B cell (primary cell): ENCODE data around the gene PAM. TPM values are rescaled to one million over a fixed set of nuclear protein-coding genes. Genes with fewer than 3 reads are reported as not detected.

ENCODE experiments used
- ATAC-seq: fragments of 200-7000 bp; cut with Tn5 transposase; one replicate; pipeline ENCODE4 v1.10.0; 2021; ENCODE audit warnings: low read depth, mild to moderate bottlenecking, moderate number of reproducible peaks, moderate library complexity
- CTCF ChIA-PET: fragments of 350-600 bp; sonication (Branson Sonifier 250); formaldehyde crosslinking; loops from one replicate; lab custom pipeline; 2021; ENCODE audit warnings: antibody characterized with exemption, inconsistent platforms; lab: Charles Lee
- POLR2A ChIA-PET: fragments of 350-600 bp; sonication (Branson Sonifier 250); formaldehyde crosslinking; loops from one replicate; lab custom pipeline; 2021; ENCODE audit warnings: antibody characterized with exemption; lab: Charles Lee
- DNase-seq: peaks from one replicate; pipeline ENCODE4 v3.0.0; 2013
- H2AFZ ChIP-seq: 2 replicates; pipeline ENCODE4 v1.6.1; 2012; ENCODE audit warnings: mild to moderate bottlenecking, low read depth, low read length; ENCODE audit not compliant: insufficient read depth, poor library complexity, severe bottlenecking
- H3K27ac ChIP-seq, 2 donors: 1 replicate in 1 of 2; 2 replicates in 1 of 2; pipeline ENCODE4 v1.5.1; 2012 to 2013; ENCODE audit warnings: low read length in 2 of 2, mild to moderate bottlenecking in 2 of 2, moderate library complexity in 1 of 2
- H3K27me3 ChIP-seq, 4 experiments: fragments of 200-600 bp in 1 of 4; sonication (generic) in 1 of 4; replicated peaks in 1 of 4; 1 replicate in 2 of 4; 2 replicates in 2 of 4; pipeline versions ENCODE4 v1.6.1 to v1.7.0; 2013 to 2016; ENCODE audit warnings: low read length in 3 of 4, mild to moderate bottlenecking in 2 of 4, mixed read lengths in 1 of 4, moderate library complexity in 1 of 4; ENCODE audit not compliant: insufficient read depth in 4 of 4, control insufficient read depth in 3 of 4; ENCODE audit errors: control extremely low read depth in 1 of 4
- H3K36me3 ChIP-seq, 2 experiments: replicated peaks in 1 of 2; 1 replicate in 1 of 2; 2 replicates in 1 of 2; pipeline versions ENCODE4 v1.6.1 to v1.7.1; 2013; ENCODE audit warnings: low read length in 1 of 2; ENCODE audit not compliant: insufficient read depth in 2 of 2, control insufficient read depth in 1 of 2; ENCODE audit errors: control extremely low read depth in 1 of 2, extremely low read depth in 1 of 2
- H3K4me1 ChIP-seq, 2 donors: fragments of 200-600 bp in 1 of 2; sonication (generic) in 1 of 2; 1 replicate in 1 of 2; 2 replicates in 1 of 2; pipeline versions ENCODE4 v1.5.1 to v1.6.1; 2013 to 2017; ENCODE audit warnings: low read length in 2 of 2; ENCODE audit not compliant: control insufficient read depth in 2 of 2, insufficient read depth in 2 of 2
- H3K4me2 ChIP-seq: replicated peaks from 2 replicates; pipeline ENCODE3; 2012; ENCODE audit warnings: mild to moderate bottlenecking, low read depth, low read length; ENCODE audit not compliant: poor library complexity, severe bottlenecking
- H3K4me3 ChIP-seq, 5 experiments: fragments of 200-600 bp in 1 of 5; sonication (generic) in 1 of 5; 1 replicate in 3 of 5; 2 replicates in 2 of 5; pipeline versions ENCODE4 v1.5.1 to v1.7.0; 2011 to 2016; ENCODE audit warnings: low read length in 4 of 5, mild to moderate bottlenecking in 4 of 5, low read depth in 2 of 5, control low read depth in 1 of 5, moderate library complexity in 1 of 5; ENCODE audit not compliant: insufficient read depth in 1 of 5; ENCODE audit errors: control extremely low read depth in 1 of 5, extremely low read depth in 1 of 5
- H3K79me2 ChIP-seq: fragments of 200-600 bp; sonication (generic); one replicate; pipeline ENCODE4 v1.6.0; 2016; ENCODE audit warnings: low read length; ENCODE audit not compliant: control insufficient read depth, insufficient read depth
- H3K9ac ChIP-seq: fragments of 200-600 bp; sonication (generic); 2 replicates; pipeline ENCODE4 v1.6.1; 2017; ENCODE audit warnings: mild to moderate bottlenecking, low read length, moderate library complexity
- H3K9me3 ChIP-seq, 3 donors: one replicate each; pipeline versions ENCODE4 v1.6.1 to v1.7.1; 2013; ENCODE audit warnings: low read length in 2 of 3; ENCODE audit not compliant: control insufficient read depth in 2 of 3, insufficient read depth in 1 of 3; ENCODE audit errors: control extremely low read depth in 1 of 3
- H4K20me1 ChIP-seq: 2 replicates; pipeline ENCODE4 v1.6.0; 2012; ENCODE audit warnings: mild to moderate bottlenecking, low read length; ENCODE audit not compliant: insufficient read depth, control insufficient read depth, poor library complexity, severe bottlenecking
- H3K27ac Mint-ChIP-seq: one replicate; pipeline ENCODE4 v1.8.0; 2021; ENCODE audit warnings: mixed read lengths
- H3K27me3 Mint-ChIP-seq: one replicate; pipeline ENCODE4 v1.8.0; 2021; ENCODE audit warnings: mixed read lengths
- H3K4me1 Mint-ChIP-seq: one replicate; pipeline ENCODE4 v1.8.0; 2021; ENCODE audit warnings: mixed read lengths
- H3K4me3 Mint-ChIP-seq: one replicate; pipeline ENCODE4 v1.8.0; 2021; ENCODE audit warnings: mixed read lengths
- H3K9me3 Mint-ChIP-seq: one replicate; pipeline ENCODE4 v1.8.0; 2022; ENCODE audit warnings: mixed read lengths; ENCODE audit not compliant: insufficient read depth
- EZH2 ChIP-seq: IDR thresholded peaks from 2 replicates; pipeline ENCODE4 v1.6.1; 2012; ENCODE audit warnings: borderline replicate concordance, low read depth, mild to moderate bottlenecking, moderate library complexity, low read length; ENCODE audit not compliant: insufficient read depth, poor library complexity, severe bottlenecking
- WGBS: methylation state at CpG from one replicate; pipeline ENCODE4 v1.1.5; 2013; ENCODE audit warnings: missing lambda C conversion rate; ENCODE audit not compliant: insufficient coverage; 5-methylcytosine and 5-hydroxymethylcytosine counted together
- intact Hi-C: fragments of 100-400 bp; cut with micrococcal nuclease; formaldehyde crosslinking; loops from one replicate; pipeline ENCODE4 v1.10.0; 2022
- polyA plus RNA-seq: library from polyadenylated mRNA; depleted of rRNA; stranded (reverse); fragments of >200 nt; gene quantifications from 2 replicates; pipeline ENCODE4 v1.2.3, GENCODE V29; 2012
- total RNA-seq, 2 donors: library from RNA; stranded (reverse); fragments of 120-200 nt in 1 of 2; gene quantifications; 1 replicate in 1 of 2; 2 replicates in 1 of 2; pipeline versions ENCODE4 v1.2.3 to v1.2.4, GENCODE V29; 2013 to 2022
- TF ChIP-seq, protein P1 (sequence below): fragments of 200-600 bp; IDR thresholded peaks from one replicate; pipeline ENCODE4 v1.8.0; 2022; ENCODE audit warnings: antibody characterized with exemption, mild to moderate bottlenecking

PAM gene
- total and polyA plus RNA-seq, 2 donors (not counting 1 experiment from before 2014, with no cell fraction given) = 1.00 to 34.8 TPM

DNA sequence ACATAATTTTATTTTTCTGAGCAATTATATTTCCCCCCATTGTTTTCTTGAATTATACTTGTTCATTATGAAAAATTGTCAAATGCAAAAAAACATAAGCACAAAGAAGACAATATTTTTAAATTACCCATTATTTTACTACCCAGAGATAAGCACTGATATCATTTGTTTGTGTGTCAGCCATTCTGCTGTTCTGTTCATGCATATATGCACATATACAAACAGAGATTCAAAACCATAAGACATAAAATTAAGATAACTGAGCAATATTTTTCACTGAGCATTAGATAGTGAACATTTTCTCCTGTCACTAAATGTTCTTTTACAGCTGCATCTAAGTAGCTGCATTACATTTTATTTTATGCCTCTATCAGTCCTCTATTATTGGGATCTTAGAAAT, 35.6 kb downstream of the PAM start:
- ATAC-seq (no peak), DNase-seq (no peak)
- Mint-ChIP-seq H3K27me3 (peaks cover 4% of the 10 kb centered on the region), H3K4me1 (no peaks in the 10 kb centered on the region), H3K27ac (no peak overlapping the region), H3K4me3 (no peak overlapping the region), H3K9me3 (no peaks in the 10 kb centered on the region)
- H3K9ac ChIP-seq = no peak overlapping the region
- no peaks in the 10 kb centered on the region for H3K27me3 ChIP-seq
- ChIA-PET CTCF (interaction anchor here (1.3 to 1.5 kb wide), 2 partner anchors 10 to 349 kb away, joined by 3 to 10 read pairs; no protein-coding TSS in a partner anchor), POLR2A (no interaction called here)
- no peak overlapping the region for H2AFZ ChIP-seq
- no peaks in the 10 kb centered on the region for H3K36me3 ChIP-seq
- intact Hi-C loops = no loop called here
- no peaks in the 10 kb centered on the region for H3K79me2 ChIP-seq
- no peaks in the 10 kb centered on the region for H3K9me3 ChIP-seq
- no peaks in the 10 kb centered on the region for H3K4me1 ChIP-seq
- H4K20me1 ChIP-seq = no peaks in the 10 kb centered on the region
- H3K4me2 ChIP-seq = no peak overlapping the region
- no peak overlapping the region for H3K27ac ChIP-seq
- TF ChIP-seq, protein P1, sequence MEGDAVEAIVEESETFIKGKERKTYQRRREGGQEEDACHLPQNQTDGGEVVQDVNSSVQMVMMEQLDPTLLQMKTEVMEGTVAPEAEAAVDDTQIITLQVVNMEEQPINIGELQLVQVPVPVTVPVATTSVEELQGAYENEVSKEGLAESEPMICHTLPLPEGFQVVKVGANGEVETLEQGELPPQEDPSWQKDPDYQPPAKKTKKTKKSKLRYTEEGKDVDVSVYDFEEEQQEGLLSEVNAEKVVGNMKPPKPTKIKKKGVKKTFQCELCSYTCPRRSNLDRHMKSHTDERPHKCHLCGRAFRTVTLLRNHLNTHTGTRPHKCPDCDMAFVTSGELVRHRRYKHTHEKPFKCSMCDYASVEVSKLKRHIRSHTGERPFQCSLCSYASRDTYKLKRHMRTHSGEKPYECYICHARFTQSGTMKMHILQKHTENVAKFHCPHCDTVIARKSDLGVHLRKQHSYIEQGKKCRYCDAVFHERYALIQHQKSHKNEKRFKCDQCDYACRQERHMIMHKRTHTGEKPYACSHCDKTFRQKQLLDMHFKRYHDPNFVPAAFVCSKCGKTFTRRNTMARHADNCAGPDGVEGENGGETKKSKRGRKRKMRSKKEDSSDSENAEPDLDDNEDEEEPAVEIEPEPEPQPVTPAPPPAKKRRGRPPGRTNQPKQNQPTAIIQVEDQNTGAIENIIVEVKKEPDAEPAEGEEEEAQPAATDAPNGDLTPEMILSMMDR = no peak
- no peak for TF ChIP-seq EZH2
- H3K4me3 ChIP-seq = no peak overlapping the region

- no peak for DNase-seq
- CTCF ChIA-PET = no interaction called here
- no peak overlapping the region for H3K27ac ChIP-seq
These were observed 37.6 kb downstream of the PAM start for GRCh38 chr5:102792705-102793104.

More at GRCh38 chr5:102792705-102793104, 37.6 kb downstream of the PAM start:
- no peaks in the 10 kb centered on the region for H3K36me3 ChIP-seq
- Mint-ChIP-seq H3K4me3 (no peak overlapping the region), H3K27ac (no peak overlapping the region), H3K27me3 (peaks cover 4% of the 10 kb centered on the region), H3K4me1 (no peaks in the 10 kb centered on the region), H3K9me3 (no peaks in the 10 kb centered on the region)
- no peak overlapping the region for H2AFZ ChIP-seq
- ATAC-seq = no peak
- H4K20me1 ChIP-seq = no peaks in the 10 kb centered on the region
- H3K4me1 ChIP-seq = no peaks in the 10 kb centered on the region
- no CpG with 5 or more reads among the region's 1 CpG for WGBS
- TF ChIP-seq, protein P1 = peak; percentile 11
- TF ChIP-seq EZH2 = no peak
- no peak overlapping the region for H3K4me3 ChIP-seq
- intact Hi-C loops = no loop called here
- H3K9me3 ChIP-seq = no peaks in the 10 kb centered on the region
- no peak overlapping the region for H3K4me2 ChIP-seq
- H3K79me2 ChIP-seq = no peaks in the 10 kb centered on the region
- no peaks in the 10 kb centered on the region for H3K27me3 ChIP-seq
- H3K9ac ChIP-seq = no peak overlapping the region
- POLR2A ChIA-PET = no interaction called here
